ENCODE results near the gene OR2J3.
"Not testable (repeated sequence)": the region's sequence is repeated elsewhere in the genome, so short reads cannot be mapped to it uniquely, and the experiment has no call there.

DNA sequence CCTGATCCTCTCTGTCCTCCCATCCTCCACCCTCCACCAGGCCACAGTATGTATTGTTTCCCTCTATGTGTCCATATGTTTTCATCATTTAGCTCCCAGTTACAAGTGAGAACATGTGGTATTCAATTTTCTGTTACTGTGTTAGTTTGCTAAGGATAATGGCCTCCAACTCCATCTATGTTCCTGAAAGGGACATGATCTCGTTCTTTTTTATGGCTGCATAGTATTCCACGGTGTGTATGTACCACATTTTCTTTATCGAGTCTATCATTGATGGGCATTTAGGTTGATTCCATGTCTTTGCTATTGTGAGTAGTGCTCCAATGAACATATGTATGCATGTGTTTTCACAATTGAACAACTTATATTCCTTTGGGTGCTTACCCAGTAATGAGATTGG lies 41.6 kb downstream of the OR2J3 start:
- TF ChIP-seq ZNF274 (IDR thresholded peaks at IDR 0.05; ENCODE audit: low read depth, low read length); SUZ12 (IDR thresholded peaks at IDR 0.05; ENCODE audit: extremely low read depth, insufficient read depth, insufficient read length); YY1 (IDR thresholded peaks at IDR 0.05; ENCODE audit: insufficient read depth, insufficient read length): not testable (repeated sequence)
